ENCODE measurements around the gene KMT2C.

The KMT2C gene

GRCh38 chr7:152203095-152203494 lies 232.7 kb downstream of the KMT2C start:
- Histone ChIP-seq H3F3A (ENCODE audit: insufficient read depth, low read length) (no peaks in the 10 kb centered on the region), H3K9me3 (replicated peaks; ENCODE audit: insufficient read depth, low read length) (no peaks in the 10 kb centered on the region), H3K36me3 (replicated peaks; ENCODE audit: insufficient read depth, low read length) (peaks cover 2% of the 10 kb centered on the region; the same call in 1 of the 2 replicates), H3K27ac (ENCODE audit: low read length) (no peak overlapping the region), H3K9me2 (replicated peaks; ENCODE audit: insufficient read depth, low read length) (no peaks in the 10 kb centered on the region), H3K27me3 (replicated peaks; ENCODE audit: insufficient read depth, low read length) (no peaks in the 10 kb centered on the region), H4K20me1 (ENCODE audit: insufficient read depth, low read length) (no peaks in the 10 kb centered on the region), H3K4me2 (ENCODE audit: low read depth, low read length) (no peak overlapping the region), H3K79me2 (ENCODE audit: low read length) (no peaks in the 10 kb centered on the region), H2AFZ (ENCODE audit: low read length) (no peak overlapping the region), H3K4me1 (ENCODE audit: low read length) (no peaks in the 10 kb centered on the region), H3K9ac (ENCODE audit: low read length) (no peak overlapping the region), H3K4me3 (ENCODE audit: low read length) (no peak overlapping the region)
- no peak for TF ChIP-seq EZH2phosphoT487 (IDR thresholded peaks at IDR 0.05; ENCODE audit: low read length)
- TF ChIP-seq EZH2 (optimal IDR thresholded peaks at IDR 0.05; ENCODE audit: low read depth, low read length): no peak
- TF ChIP-seq, protein P1, sequence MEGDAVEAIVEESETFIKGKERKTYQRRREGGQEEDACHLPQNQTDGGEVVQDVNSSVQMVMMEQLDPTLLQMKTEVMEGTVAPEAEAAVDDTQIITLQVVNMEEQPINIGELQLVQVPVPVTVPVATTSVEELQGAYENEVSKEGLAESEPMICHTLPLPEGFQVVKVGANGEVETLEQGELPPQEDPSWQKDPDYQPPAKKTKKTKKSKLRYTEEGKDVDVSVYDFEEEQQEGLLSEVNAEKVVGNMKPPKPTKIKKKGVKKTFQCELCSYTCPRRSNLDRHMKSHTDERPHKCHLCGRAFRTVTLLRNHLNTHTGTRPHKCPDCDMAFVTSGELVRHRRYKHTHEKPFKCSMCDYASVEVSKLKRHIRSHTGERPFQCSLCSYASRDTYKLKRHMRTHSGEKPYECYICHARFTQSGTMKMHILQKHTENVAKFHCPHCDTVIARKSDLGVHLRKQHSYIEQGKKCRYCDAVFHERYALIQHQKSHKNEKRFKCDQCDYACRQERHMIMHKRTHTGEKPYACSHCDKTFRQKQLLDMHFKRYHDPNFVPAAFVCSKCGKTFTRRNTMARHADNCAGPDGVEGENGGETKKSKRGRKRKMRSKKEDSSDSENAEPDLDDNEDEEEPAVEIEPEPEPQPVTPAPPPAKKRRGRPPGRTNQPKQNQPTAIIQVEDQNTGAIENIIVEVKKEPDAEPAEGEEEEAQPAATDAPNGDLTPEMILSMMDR (IDR thresholded peaks at IDR 0.05; ENCODE audit: low read length): no peak
- DNase-seq: no peak

DNA sequence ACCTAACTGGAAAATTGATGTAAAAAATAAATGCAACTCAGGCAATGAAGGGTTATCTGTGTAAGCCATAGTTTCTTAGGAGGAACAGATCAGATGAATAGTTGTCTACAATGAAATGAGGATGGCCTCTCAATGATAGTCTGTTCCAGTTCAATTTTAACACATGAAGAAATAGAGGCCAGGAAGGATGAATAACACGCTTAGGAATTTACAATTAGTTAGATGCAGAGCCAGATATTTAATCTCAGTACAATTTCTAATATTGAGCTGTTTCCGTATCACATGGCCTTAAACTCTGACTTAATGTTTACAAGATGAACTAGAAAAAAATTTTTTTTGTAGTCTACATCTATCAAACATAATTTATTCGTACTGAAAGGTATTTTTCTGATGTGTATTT lies 233.7 kb downstream of the KMT2C start:
- no peaks in the 10 kb centered on the region for H3K9me2 ChIP-seq (replicated peaks; ENCODE audit: insufficient read depth, low read length)
- no peak overlapping the region for H3K9ac ChIP-seq (ENCODE audit: low read length)
- H3K4me1 ChIP-seq (ENCODE audit: low read length): no peaks in the 10 kb centered on the region
- no peak for DNase-seq
- no peaks in the 10 kb centered on the region for H4K20me1 ChIP-seq (ENCODE audit: insufficient read depth, low read length)
- no peaks in the 10 kb centered on the region for H3K79me2 ChIP-seq (ENCODE audit: low read length)
- H3K27ac ChIP-seq (ENCODE audit: low read length): no peak overlapping the region
- no peaks in the 10 kb centered on the region for H3K9me3 ChIP-seq (replicated peaks; ENCODE audit: insufficient read depth, low read length)
- H3F3A ChIP-seq (ENCODE audit: insufficient read depth, low read length): no peaks in the 10 kb centered on the region
- H3K4me2 ChIP-seq (ENCODE audit: low read depth, low read length): no peak overlapping the region
- H3K27me3 ChIP-seq (replicated peaks; ENCODE audit: insufficient read depth, low read length): no peaks in the 10 kb centered on the region
- TF ChIP-seq EZH2phosphoT487 (IDR thresholded peaks at IDR 0.05; ENCODE audit: low read length) (no peak), EZH2 (optimal IDR thresholded peaks at IDR 0.05; ENCODE audit: low read depth, low read length) (no peak)
- TF ChIP-seq, protein P1 (IDR thresholded peaks at IDR 0.05; ENCODE audit: low read length): no peak
- no peak overlapping the region for H2AFZ ChIP-seq (ENCODE audit: low read length)
- H3K36me3 ChIP-seq (replicated peaks; ENCODE audit: insufficient read depth, low read length): peaks cover 8% of the 10 kb centered on the region; the same call in 1 of the 2 replicates
- no peak overlapping the region for H3K4me3 ChIP-seq (ENCODE audit: low read length)

DNA sequence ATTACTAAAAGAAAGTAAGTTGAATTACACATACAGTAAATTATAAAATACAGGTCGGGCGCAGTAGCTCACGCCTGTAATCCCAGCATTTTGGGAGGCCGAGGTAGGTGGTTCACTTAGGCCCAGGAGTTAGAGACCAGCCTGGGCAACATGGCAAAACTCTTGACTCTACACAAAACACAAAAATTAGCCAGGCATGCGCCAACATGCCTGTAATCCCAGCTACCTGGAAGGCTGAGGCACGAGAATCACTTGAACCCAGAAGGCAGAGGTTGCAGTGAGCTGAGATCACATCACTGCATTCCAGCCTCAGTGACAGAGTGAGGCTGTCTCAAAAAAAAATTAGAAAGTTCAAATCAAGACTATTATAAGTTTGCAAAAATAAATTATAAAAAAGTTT lies 235.4 kb downstream of the KMT2C start:
- Histone ChIP-seq H3K36me3 (replicated peaks; ENCODE audit: insufficient read depth, low read length) (peaks cover 8% of the 10 kb centered on the region; the same call in 1 of the 2 replicates), H3K9ac (ENCODE audit: low read length) (no peak overlapping the region), H3F3A (ENCODE audit: insufficient read depth, low read length) (no peaks in the 10 kb centered on the region), H3K4me3 (ENCODE audit: low read length) (no peak overlapping the region), H3K27me3 (replicated peaks; ENCODE audit: insufficient read depth, low read length) (no peaks in the 10 kb centered on the region), H3K79me2 (ENCODE audit: low read length) (no peaks in the 10 kb centered on the region), H3K4me1 (ENCODE audit: low read length) (no peaks in the 10 kb centered on the region), H2AFZ (ENCODE audit: low read length) (no peak overlapping the region), H4K20me1 (ENCODE audit: insufficient read depth, low read length) (no peaks in the 10 kb centered on the region), H3K27ac (ENCODE audit: low read length) (no peak overlapping the region), H3K9me3 (replicated peaks; ENCODE audit: insufficient read depth, low read length) (no peaks in the 10 kb centered on the region), H3K4me2 (ENCODE audit: low read depth, low read length) (no peak overlapping the region), H3K9me2 (replicated peaks; ENCODE audit: insufficient read depth, low read length) (no peaks in the 10 kb centered on the region)
- no peak for DNase-seq
- no peak for TF ChIP-seq EZH2phosphoT487 (IDR thresholded peaks at IDR 0.05; ENCODE audit: low read length)
- TF ChIP-seq, protein P1 (IDR thresholded peaks at IDR 0.05; ENCODE audit: low read length): no peak
- TF ChIP-seq EZH2 (optimal IDR thresholded peaks at IDR 0.05; ENCODE audit: low read depth, low read length): no peak
